HepG2 (cell line): ENCODE results near the gene DHTKD1. TPM values are rescaled to one million over a fixed set of nuclear protein-coding genes. Genes with fewer than 3 reads are reported as not detected.
A peak's percentile ranks its signal among the peaks of the same experiment; 100 is the strongest.

Experiments used
- AGO1 ChIP-seq: fragments of 200-400 bp; formaldehyde crosslinking; IDR thresholded peaks from 2 replicates; pipeline ENCODE4 v1.6.1; 2017; ENCODE audit warnings: mild to moderate bottlenecking, low read depth, low read length, moderate library complexity; ENCODE audit not compliant: poor library complexity, severe bottlenecking
- ARNT2 ChIP-seq: sonication (generic); formaldehyde crosslinking; IDR thresholded peaks from 2 replicates; pipeline ENCODE4 v1.8.0; 2022; ENCODE audit warnings: mild to moderate bottlenecking, low read depth, missing genetic modification reagents, moderate library complexity
- CBFB ChIP-seq: sonication (generic); formaldehyde crosslinking; IDR thresholded peaks from 2 replicates; pipeline ENCODE4 v1.4.0; 2020; ENCODE audit warnings: missing genetic modification reagents
- FOXK1 ChIP-seq: sonication (generic); formaldehyde crosslinking; IDR thresholded peaks from 2 replicates; pipeline ENCODE4 v1.4.0; 2020; ENCODE audit warnings: low read depth, missing genetic modification reagents, borderline replicate concordance
- GTF3A ChIP-seq: sonication (generic); formaldehyde crosslinking; conservative IDR thresholded peaks from 2 replicates; pipeline ENCODE4 v1.4.0; 2020; ENCODE audit warnings: mild to moderate bottlenecking, missing genetic modification reagents
- HOXD1 ChIP-seq: sonication (generic); formaldehyde crosslinking; IDR thresholded peaks from 2 replicates; pipeline ENCODE4 v1.5.0; 2020; ENCODE audit warnings: missing genetic modification reagents
- NFYB ChIP-seq: sonication (generic); formaldehyde crosslinking; IDR thresholded peaks from 2 replicates; pipeline ENCODE4 v1.4.0; 2020; ENCODE audit warnings: missing genetic modification reagents
- PPARG ChIP-seq: conservative IDR thresholded peaks from 2 replicates; pipeline ENCODE4 v1.6.1; 2016; ENCODE audit warnings: missing biosample characterization, missing genetic modification reagents
- ZBTB7B ChIP-seq: sonication (generic); formaldehyde crosslinking; IDR thresholded peaks from 2 replicates; pipeline ENCODE4 v1.4.0; 2020; ENCODE audit warnings: missing genetic modification reagents
- ZNF335 ChIP-seq: sonication (generic); formaldehyde crosslinking; IDR thresholded peaks from 2 replicates; pipeline ENCODE4 v1.4.0; 2020; ENCODE audit warnings: missing genetic modification reagents
- ZNF543 ChIP-seq: sonication (generic); formaldehyde crosslinking; IDR thresholded peaks from 2 replicates; pipeline ENCODE4 v1.4.0; 2020; ENCODE audit warnings: mild to moderate bottlenecking, missing genetic modification reagents
- polyA plus RNA-seq, 8 experiments: library from polyadenylated mRNA; depleted of rRNA in 3 of 8; stranded (reverse) in 7 of 8; unstranded in 1 of 8; fragments of >200 nt; fragmentation: Illumina TruSeq in 4 of 8; extraction: Trizol in 4 of 8; gene quantifications; 2 replicates each; pipeline versions ENCODE4 v1.2.1 to v1.2.3, GENCODE V29; 2011 to 2016; ENCODE audit warnings: low read depth in 4 of 8, missing spikeins in 1 of 8, mixed read lengths in 1 of 8; ENCODE audit not compliant: insufficient read depth in 1 of 8
- total RNA-seq, 5 experiments: library from RNA; depleted of rRNA; stranded (reverse); fragments of >200 nt; fragmentation: Illumina TruSeq; extraction: Trizol; gene quantifications; 2 replicates each; pipeline ENCODE4 v1.2.3, GENCODE V29; 2016; ENCODE audit warnings: low read depth in 1 of 5
- TF ChIP-seq, protein P1 (sequence below): IDR thresholded peaks from 2 replicates; pipeline ENCODE4 v1.6.1; 2016
- TF ChIP-seq, protein P2 (sequence below): sonication (generic); formaldehyde crosslinking; IDR thresholded peaks from 2 replicates; pipeline ENCODE4 v1.4.0; 2020; ENCODE audit warnings: missing genetic modification reagents, borderline replicate concordance
- TF ChIP-seq, protein P3 (sequence below): sonication (generic); formaldehyde crosslinking; IDR thresholded peaks from 2 replicates; pipeline ENCODE4 v1.4.0; 2020; ENCODE audit warnings: missing genetic modification reagents, borderline replicate concordance
- TF ChIP-seq, protein P4 (sequence below): IDR thresholded peaks from 2 replicates; pipeline ENCODE4 v1.6.1; 2016; ENCODE audit warnings: mild to moderate bottlenecking
- TF ChIP-seq, protein P5 (sequence below): sonication (generic); formaldehyde crosslinking; IDR thresholded peaks from 2 replicates; pipeline ENCODE4 v1.4.0; 2020; ENCODE audit warnings: missing genetic modification reagents, borderline replicate concordance

The DHTKD1 gene
- total and polyA plus RNA-seq, 2 of the 13 experiments (the other 11 are each of a cell fraction or from before 2014, with no cell fraction given), result 9.6 to 14.1 TPM

DNA sequence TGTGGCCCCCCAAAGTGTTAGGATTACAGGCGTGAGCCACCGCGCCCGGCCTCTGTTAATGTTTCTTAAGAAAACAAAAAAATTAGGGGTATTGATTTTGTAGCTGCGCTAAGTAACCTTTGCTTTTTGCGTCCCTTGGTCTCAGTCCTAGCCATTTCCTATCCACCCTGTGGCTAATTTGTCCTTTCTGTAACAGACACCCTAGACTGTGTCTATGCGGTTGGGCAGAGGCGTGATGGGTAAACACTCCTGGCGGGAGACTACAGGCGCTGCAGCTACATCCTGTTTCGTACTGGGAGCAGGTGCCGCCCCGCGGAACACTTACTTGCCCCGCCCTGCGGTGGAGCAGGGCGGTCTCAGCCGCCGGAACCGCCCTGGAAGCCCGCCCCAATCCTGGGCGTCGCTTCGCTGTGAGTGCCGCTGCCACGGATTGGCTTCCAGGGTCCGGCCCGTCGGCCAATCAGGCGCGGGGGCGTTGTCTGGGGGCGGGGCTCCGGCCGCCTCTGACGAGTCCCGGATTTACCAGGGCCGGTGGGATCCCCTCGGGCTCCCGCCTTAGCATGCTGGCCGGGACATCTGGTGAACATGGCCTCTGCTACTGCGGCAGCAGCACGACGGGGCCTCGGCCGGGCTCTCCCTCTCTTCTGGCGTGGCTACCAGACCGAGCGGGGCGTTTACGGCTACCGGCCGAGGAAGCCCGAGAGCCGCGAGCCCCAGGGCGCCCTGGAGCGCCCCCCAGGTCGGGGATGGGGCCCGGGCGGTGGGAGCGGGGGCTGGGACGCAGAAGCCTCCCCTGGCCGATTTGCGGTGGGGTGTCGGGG is at the start of gene DHTKD1 (continued):
- peak; percentile 69; the same call in 1 of the 2 replicates for TF ChIP-seq FOXK1 (CRISPR knock-in tag)
- no peak for TF ChIP-seq GTF3A
- 0 out of 2 replicates have a peak, but pooled peaks have one; percentile 47 for TF ChIP-seq ZBTB7B (CRISPR knock-in tag)
- TF ChIP-seq NFYB (CRISPR knock-in tag), result peak; percentile 95
- TF ChIP-seq, protein P1, sequence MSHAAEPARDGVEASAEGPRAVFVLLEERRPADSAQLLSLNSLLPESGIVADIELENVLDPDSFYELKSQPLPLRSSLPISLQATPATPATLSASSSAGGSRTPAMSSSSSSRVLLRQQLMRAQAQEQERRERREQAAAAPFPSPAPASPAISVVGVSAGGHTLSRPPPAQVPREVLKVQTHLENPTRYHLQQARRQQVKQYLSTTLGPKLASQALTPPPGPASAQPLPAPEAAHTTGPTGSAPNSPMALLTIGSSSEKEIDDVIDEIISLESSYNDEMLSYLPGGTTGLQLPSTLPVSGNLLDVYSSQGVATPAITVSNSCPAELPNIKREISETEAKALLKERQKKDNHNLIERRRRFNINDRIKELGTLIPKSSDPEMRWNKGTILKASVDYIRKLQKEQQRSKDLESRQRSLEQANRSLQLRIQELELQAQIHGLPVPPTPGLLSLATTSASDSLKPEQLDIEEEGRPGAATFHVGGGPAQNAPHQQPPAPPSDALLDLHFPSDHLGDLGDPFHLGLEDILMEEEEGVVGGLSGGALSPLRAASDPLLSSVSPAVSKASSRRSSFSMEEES (CRISPR knock-in tag), result 0 out of 2 replicates have a peak, but pooled peaks have one; percentile 27
- TF ChIP-seq, protein P2, sequence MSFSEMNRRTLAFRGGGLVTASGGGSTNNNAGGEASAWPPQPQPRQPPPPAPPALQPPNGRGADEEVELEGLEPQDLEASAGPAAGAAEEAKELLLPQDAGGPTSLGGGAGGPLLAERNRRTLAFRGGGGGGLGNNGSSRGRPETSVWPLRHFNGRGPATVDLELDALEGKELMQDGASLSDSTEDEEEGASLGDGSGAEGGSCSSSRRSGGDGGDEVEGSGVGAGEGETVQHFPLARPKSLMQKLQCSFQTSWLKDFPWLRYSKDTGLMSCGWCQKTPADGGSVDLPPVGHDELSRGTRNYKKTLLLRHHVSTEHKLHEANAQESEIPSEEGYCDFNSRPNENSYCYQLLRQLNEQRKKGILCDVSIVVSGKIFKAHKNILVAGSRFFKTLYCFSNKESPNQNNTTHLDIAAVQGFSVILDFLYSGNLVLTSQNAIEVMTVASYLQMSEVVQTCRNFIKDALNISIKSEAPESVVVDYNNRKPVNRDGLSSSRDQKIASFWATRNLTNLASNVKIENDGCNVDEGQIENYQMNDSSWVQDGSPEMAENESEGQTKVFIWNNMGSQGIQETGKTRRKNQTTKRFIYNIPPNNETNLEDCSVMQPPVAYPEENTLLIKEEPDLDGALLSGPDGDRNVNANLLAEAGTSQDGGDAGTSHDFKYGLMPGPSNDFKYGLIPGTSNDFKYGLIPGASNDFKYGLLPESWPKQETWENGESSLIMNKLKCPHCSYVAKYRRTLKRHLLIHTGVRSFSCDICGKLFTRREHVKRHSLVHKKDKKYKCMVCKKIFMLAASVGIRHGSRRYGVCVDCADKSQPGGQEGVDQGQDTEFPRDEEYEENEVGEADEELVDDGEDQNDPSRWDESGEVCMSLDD (CRISPR knock-in tag), result no peak
- TF ChIP-seq ZNF335, result peak; percentile 97
- 0 out of 2 replicates have a peak, but pooled peaks have one; percentile 33 for TF ChIP-seq ZNF543 (CRISPR knock-in tag)
- peak; percentile 41; the same call in 1 of the 2 replicates for TF ChIP-seq PPARG (CRISPR knock-in tag)
- TF ChIP-seq ARNT2 (CRISPR knock-in tag), result peak; percentile 57; the same call in 1 of the 2 replicates
- TF ChIP-seq, protein P3, sequence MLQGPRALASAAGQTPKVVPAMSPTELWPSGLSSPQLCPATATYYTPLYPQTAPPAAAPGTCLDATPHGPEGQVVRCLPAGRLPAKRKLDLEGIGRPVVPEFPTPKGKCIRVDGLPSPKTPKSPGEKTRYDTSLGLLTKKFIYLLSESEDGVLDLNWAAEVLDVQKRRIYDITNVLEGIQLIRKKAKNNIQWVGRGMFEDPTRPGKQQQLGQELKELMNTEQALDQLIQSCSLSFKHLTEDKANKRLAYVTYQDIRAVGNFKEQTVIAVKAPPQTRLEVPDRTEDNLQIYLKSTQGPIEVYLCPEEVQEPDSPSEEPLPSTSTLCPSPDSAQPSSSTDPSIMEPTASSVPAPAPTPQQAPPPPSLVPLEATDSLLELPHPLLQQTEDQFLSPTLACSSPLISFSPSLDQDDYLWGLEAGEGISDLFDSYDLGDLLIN, result no peak
- no peak for TF ChIP-seq HOXD1
- TF ChIP-seq, protein P4, sequence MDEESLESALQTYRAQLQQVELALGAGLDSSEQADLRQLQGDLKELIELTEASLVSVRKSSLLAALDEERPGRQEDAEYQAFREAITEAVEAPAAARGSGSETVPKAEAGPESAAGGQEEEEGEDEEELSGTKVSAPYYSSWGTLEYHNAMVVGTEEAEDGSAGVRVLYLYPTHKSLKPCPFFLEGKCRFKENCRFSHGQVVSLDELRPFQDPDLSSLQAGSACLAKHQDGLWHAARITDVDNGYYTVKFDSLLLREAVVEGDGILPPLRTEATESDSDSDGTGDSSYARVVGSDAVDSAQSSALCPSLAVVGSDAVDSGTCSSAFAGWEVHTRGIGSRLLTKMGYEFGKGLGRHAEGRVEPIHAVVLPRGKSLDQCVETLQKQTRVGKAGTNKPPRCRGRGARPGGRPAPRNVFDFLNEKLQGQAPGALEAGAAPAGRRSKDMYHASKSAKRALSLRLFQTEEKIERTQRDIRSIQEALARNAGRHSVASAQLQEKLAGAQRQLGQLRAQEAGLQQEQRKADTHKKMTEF (CRISPR knock-in tag), result peak; percentile 77
- peak; percentile 79; the same call in 1 of the 2 replicates for TF ChIP-seq CBFB (CRISPR knock-in tag)
- TF ChIP-seq AGO1, result peak; percentile 26
- TF ChIP-seq, protein P5, sequence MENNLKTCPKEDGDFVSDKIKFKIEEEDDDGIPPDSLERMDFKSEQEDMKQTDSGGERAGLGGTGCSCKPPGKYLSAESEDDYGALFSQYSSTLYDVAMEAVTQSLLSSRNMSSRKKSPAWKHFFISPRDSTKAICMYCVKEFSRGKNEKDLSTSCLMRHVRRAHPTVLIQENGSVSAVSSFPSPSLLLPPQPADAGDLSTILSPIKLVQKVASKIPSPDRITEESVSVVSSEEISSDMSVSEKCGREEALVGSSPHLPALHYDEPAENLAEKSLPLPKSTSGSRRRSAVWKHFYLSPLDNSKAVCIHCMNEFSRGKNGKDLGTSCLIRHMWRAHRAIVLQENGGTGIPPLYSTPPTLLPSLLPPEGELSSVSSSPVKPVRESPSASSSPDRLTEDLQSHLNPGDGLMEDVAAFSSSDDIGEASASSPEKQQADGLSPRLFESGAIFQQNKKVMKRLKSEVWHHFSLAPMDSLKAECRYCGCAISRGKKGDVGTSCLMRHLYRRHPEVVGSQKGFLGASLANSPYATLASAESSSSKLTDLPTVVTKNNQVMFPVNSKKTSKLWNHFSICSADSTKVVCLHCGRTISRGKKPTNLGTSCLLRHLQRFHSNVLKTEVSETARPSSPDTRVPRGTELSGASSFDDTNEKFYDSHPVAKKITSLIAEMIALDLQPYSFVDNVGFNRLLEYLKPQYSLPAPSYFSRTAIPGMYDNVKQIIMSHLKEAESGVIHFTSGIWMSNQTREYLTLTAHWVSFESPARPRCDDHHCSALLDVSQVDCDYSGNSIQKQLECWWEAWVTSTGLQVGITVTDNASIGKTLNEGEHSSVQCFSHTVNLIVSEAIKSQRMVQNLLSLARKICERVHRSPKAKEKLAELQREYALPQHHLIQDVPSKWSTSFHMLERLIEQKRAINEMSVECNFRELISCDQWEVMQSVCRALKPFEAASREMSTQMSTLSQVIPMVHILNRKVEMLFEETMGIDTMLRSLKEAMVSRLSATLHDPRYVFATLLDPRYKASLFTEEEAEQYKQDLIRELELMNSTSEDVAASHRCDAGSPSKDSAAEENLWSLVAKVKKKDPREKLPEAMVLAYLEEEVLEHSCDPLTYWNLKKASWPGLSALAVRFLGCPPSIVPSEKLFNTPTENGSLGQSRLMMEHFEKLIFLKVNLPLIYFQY (CRISPR knock-in tag), result no peak
